Measurements from ENCODE around the gene C10orf67. TPM values are rescaled to one million over a fixed set of nuclear protein-coding genes. Genes with fewer than 3 reads are reported as not detected.

C10orf67 gene
- total and polyA plus RNA-seq, 2 experiments from 2014 or later: 0.16 TPM; not detected in 1

- no peak for TF ChIP-seq ZNF462 (CRISPR knock-in tag; IDR thresholded peaks at IDR 0.05)
- TF ChIP-seq EZH2phosphoT487 (IDR thresholded peaks at IDR 0.05; ENCODE audit: unreplicated experiment): no peak
- no peak for TF ChIP-seq ZNF331 (CRISPR knock-in tag; IDR thresholded peaks at IDR 0.05; ENCODE audit: low read depth)
Observed at GRCh38 chr10:23330948-23331347, 13.6 kb downstream of the C10orf67 start (continued).

- no peak overlapping the region for H3K4me3 ChIP-seq
- H3F3A ChIP-seq (replicated peaks; ENCODE audit: low read depth): no peaks in the 10 kb centered on the region
- DNase-seq (ENCODE audit: low spot score) (no peak), ATAC-seq (no peak)
- no peaks in the 10 kb centered on the region for H3K4me1 ChIP-seq (ENCODE audit: insufficient read depth)
- H4K20me1 ChIP-seq (replicated peaks; ENCODE audit: insufficient read depth): no peaks in the 10 kb centered on the region
- H3K27ac Mint-ChIP-seq: no peak overlapping the region
- H2AFZ ChIP-seq: no peak overlapping the region
- no peak overlapping the region for H3K4me2 ChIP-seq
- no peak overlapping the region for H3K4me3 Mint-ChIP-seq
- no peaks in the 10 kb centered on the region for H3K36me3 Mint-ChIP-seq (ENCODE audit: low read depth)
- H3K79me2 ChIP-seq (replicated peaks; ENCODE audit: insufficient read depth): no peaks in the 10 kb centered on the region
- H3K27me3 ChIP-seq (ENCODE audit: insufficient read depth): no peaks in the 10 kb centered on the region
- H3K36me3 ChIP-seq (ENCODE audit: insufficient read depth): no peaks in the 10 kb centered on the region
- H3K27me3 Mint-ChIP-seq (ENCODE audit: insufficient read depth, low read depth, poor library complexity): no peaks in the 10 kb centered on the region
- H3K4me1 Mint-ChIP-seq: no peaks in the 10 kb centered on the region
- no peak overlapping the region for H3K27ac ChIP-seq (ENCODE audit: low read depth)
- H3K9me2 ChIP-seq (ENCODE audit: insufficient read depth): no peaks in the 10 kb centered on the region
- peaks cover 3% of the 10 kb centered on the region; the same call in 1 of the 3 replicates for H3K9me3 Mint-ChIP-seq
- TF ChIP-seq ZNF331 (CRISPR knock-in tag; IDR thresholded peaks at IDR 0.05; ENCODE audit: low read depth) (no peak), CTCF (conservative IDR thresholded peaks at IDR 0.05; ENCODE audit: low read depth in 2 of 2) (no peak), ZNF114 (CRISPR knock-in tag; IDR thresholded peaks at IDR 0.05) (no peak), POLR2AphosphoS5 (IDR thresholded peaks at IDR 0.05; ENCODE audit: low read depth) (no peak), REST (IDR thresholded peaks at IDR 0.05; ENCODE audit: unreplicated experiment) (no peak), EZH2phosphoT487 (IDR thresholded peaks at IDR 0.05; ENCODE audit: unreplicated experiment) (no peak), CREB1 (CRISPR knock-in tag; IDR thresholded peaks at IDR 0.05; ENCODE audit: low read depth) (no peak), JUNB (IDR thresholded peaks at IDR 0.05; ENCODE audit: unreplicated experiment) (no peak), STAT1 (IDR thresholded peaks at IDR 0.05; ENCODE audit: unreplicated experiment) (no peak), EZH2 (IDR thresholded peaks at IDR 0.05; ENCODE audit: low read depth, unreplicated experiment) (no peak), NANOG (IDR thresholded peaks at IDR 0.05; ENCODE audit: borderline replicate concordance) (no peak)
Observed at GRCh38 chr10:23326544-23327307, 17.9 kb downstream of the C10orf67 start.
